Glomerular visceral epithelial cell (primary cell): ENCODE measurements around the gene EN2.

Source experiments
- DNase-seq: peaks from one replicate; pipeline ENCODE4 v3.0.0-alpha.2; 2016; ENCODE audit errors: extremely low spot score

Gene EN2

DNA sequence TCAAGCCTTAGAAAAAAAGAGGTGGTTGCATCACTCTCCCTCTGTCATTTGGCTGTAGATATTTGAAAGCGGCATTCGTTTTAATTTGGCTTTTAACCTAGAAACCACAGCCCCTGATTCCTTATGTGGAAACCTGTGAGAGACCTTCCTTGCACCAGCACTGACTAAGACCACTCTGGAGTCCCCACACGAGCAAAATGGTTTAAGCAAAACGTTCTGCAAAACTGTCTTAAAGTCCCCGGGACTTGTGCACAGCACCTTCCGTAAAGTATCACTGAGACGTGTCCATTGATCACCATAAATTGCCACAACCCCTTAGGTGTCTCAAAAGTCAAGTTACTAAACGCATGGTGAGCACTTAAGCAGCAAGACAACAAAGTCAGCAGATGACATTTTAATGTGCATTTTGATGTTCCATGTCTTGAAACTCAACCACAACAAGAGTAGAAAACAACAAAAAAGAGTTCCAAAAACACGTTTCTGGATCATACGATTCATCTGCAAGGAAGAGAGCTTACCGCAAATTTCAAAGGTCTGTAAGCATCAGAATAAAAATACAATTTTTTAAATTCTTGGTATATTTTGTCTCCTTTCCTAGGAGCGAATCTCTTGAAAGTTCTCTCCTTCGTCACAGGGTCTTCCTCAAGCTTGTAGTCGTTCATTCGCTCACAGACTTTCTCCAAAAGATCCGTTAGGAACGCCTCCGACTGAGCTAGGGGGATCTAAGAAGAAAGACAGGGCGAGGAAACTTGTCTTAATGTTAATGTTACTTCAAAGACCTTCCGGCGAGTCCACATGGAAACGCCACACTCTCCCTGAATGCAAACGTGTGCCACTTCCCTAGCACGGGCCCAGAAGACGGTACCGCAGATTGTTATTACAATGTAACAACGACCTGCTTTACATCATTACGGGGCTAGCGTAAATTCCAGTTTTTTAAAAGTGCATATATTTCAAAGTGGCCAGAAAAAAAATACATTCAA is 50.7 kb downstream of the EN2 start:
- no peak for DNase-seq

DNA sequence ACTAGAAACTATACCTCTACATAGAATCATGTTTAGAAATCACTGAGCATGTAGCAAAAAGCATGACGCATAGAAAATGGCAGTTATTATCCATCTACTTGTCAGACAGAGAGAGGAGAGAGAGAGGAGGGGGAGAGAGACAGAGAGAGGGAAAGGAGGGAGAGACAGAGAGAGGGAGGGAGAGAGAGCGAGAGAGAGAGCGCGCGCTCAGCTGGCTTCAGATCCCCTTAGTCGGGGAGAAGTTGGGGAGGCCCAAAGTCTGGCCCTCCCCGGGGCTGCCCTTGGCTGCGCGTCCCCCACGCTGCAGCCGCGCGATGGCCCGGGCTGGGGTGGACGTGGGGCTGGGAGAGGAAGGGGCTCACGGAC is 51.4 kb downstream of the EN2 start:
- no peak for DNase-seq

DNA sequence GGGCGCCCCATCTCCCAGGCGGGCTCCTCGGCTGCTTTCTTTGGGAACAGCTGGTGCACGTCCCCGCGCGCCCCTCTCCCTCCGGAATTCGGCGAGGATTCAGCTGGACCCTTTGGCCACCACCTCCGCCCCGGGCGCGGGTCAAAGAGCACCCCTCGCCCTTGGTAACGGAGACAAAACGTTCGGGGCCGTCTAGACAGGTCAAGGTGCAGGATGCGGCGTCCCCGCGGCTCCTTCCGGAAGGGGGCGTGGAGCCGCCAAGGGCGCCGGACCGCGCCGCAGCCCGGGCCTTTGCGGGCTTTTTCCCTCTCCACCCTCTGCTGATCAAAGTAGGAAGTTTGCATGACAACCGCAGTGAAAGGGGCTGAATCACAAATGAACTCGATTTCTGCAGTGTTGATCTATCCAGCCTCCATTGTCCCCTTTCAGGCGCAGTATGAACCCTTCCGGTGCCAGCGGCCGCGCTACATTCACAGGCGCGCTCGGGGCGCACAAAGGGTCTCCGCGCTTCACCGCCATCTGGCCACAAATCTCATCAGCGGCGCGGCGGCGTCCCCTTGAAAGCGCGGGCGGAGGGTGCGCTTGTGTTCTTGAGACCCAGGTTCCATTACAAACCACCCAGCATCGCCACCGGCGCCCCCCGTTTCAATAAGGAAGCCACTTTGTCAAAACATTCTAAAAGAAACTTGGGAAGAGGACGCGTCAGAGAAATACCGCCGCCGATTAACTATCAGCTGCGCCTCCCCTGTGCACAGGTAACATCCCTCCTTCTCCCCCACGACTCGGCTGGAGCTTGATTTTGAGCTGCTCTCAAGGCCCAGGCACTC is 52.0 kb downstream of the EN2 start:
- DNase-seq: no peak

DNA sequence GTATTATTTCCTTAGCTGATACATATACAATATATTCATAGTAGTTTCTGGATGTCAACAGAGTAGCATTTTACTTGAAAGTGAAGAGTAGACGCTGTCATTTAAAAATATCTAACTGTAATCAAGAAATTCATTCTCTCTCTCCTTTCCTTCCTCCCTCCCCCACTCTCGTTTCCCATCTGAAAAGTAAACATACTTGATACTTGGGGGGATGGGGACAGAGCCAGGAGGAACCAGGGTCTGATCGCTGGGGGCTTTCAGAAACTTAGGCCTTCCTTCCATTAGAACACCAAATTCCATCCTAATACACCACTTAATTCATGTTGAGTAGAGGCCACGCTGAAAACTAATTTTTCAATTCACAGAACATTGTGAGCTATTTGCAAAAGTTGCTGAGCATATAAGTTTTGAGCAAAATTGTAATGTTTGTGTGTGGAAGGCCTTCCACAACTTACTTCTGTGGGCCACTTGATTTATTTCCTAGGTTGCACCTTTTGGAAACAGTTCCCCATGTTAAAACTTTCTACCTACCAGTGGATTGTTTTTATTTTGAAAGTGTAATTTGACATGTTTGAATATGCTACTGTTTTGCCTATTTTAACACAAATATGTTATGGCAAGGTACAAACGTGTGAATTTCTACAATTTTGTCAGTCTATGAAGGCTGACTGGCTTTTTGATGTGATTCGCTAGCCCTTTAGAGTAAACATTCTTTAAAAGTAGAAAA is 53.2 kb downstream of the EN2 start:
- no peak for DNase-seq

DNA sequence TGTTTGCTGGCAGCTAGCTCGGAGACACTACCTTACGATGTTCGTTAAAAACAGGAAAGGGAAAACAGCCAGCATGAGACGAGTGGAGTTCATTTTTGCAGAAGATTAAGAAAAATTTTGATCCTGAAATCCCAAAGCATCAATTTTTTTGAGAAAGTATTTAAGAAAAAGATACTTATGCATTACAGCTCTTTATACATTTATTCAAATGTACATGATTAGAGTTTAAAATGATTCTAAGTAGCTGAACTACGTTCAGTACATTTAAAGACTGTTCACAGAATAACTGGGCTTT is 53.7 kb downstream of the EN2 start:
- no peak for DNase-seq

DNA sequence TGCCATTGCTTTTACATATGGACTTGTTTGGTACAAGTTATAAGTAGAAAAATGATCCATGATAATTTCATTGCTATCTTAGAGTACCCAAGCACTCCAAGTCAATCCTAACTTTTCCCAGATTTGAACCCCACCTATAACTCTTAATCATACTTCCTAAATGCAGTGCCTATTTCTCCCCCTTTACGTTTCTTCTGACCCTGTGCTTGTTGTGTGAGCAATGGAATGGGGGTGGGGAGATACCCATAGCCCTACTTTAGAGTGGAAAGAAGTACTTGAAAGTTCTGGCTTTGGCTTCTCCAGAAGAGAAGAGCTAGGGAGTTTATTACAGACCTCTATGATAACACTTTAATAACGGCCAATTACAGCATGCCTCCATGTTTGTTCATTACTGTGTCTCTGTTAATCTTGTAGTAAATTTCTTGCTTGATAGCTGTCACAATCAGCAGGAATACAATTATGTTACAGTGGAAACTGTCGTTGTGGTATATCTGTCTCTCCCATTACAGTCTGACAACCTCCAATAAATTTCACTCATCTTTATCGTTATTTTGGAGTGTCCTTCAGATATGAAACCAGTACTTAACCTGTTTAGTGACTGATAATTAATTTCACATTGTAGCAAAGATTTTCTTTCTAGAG is 54.4 kb downstream of the EN2 start:
- no peak for DNase-seq

DNA sequence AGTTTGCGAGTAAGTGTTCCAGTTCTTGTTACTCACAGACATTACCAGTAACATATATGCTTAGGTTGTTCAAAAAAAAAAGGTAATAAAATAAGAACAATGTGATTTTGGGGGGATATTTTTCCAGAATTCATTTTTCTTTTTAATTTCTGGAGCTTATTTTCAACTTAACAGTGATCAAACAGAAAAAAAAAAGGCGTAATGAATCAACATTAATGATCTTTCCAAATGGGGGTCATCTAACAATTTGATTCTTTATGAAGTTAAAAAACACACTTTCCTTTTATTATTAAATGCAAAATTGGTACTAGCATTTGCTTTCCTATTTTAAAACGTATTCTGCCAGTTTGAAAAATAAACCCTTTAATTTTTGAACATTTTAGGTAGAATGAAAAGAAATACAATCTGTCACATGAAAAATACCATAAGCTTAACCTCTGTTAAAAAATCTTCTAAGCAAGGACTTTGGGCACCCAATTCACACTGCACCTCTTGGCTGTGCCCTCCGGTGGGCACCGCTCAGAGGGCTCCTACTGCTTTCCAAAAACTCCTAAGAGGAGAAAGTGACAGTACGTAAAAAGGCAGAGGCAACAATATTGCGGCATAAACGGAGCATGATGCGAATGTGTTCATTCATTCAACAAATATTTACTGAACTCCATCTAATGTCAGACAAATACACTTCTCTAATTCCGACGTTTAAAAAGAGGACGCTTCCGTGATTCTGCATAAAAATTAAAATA is 55.8 kb downstream of the EN2 start:
- no peak for DNase-seq

DNA sequence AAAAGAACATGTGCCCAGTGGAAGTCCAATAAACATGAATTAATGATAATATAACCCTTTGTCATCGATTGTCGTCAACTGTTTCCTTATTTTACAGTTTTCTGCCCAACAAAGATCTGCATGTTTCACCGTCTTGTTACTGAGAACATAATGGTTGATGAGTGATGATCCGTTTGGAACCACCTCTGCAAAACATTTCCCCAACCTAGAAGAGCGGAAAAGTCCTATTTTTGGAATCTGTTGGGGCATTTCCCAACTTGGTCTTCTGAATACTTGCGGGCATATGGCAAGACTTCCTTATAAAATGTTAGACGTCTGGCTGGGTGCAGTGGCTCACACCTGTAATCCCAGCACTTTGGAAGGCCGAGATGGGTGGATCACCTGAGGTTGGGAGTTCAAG is 56.4 kb downstream of the EN2 start:
- no peak for DNase-seq
